Globus pallidus (tissue), 1 donor: ENCODE data around the gene FHOD3.
"Not testable (repeated sequence)": the region's sequence is repeated elsewhere in the genome, so short reads cannot be mapped to it uniquely, and the experiment has no call there.

ENCODE experiments used
- DNase-seq: peaks from one replicate; pipeline ENCODE4 v3.0.0-alpha.2; 2015; ENCODE audit warnings: low spot score

FHOD3 gene

DNA sequence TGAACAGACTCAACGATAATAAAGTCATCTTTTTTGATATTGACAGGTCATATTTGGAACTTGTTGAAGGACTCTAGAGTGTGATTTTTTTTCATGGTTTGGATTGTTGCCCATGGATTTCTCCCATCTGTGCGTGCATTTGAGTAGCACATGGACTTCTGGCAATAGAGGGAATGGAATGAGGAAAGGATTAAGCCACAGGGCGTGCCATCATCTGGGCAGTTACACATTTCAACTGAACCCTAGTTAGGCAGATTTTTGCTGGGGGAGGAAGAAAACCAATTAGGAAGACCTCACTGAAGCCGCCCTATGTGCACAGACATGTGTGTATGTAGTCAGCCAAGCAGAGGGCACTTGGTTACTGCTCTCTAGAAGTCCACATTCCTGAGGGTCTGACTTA is 458.7 kb downstream of the FHOD3 start:
- no peak for DNase-seq

GRCh38 chr18:36757081-36757480 is 459.6 kb downstream of the FHOD3 start:
- DNase-seq = peak; percentile 72

DNA sequence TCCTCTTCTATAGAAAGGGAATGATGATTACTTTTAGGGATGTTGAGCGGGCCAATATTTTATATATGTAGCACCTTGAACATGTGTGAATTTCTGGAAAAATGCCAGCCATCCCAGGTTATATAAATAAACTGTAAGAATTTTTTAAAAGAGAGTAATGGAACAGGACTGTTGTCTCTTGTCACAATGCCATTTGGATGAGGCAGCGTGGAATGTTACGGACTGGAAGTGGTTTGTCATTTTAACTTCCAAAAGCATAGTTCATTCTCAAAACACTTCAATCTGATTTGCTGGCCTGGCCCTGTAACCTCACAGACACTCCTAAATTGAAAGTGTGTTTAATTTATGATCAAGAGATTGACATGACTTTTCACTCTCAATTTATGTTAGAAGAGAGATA is 460.5 kb downstream of the FHOD3 start:
- DNase-seq = no peak

GRCh38 chr18:36758623-36759022 is 461.1 kb downstream of the FHOD3 start:
- DNase-seq = no peak

DNA sequence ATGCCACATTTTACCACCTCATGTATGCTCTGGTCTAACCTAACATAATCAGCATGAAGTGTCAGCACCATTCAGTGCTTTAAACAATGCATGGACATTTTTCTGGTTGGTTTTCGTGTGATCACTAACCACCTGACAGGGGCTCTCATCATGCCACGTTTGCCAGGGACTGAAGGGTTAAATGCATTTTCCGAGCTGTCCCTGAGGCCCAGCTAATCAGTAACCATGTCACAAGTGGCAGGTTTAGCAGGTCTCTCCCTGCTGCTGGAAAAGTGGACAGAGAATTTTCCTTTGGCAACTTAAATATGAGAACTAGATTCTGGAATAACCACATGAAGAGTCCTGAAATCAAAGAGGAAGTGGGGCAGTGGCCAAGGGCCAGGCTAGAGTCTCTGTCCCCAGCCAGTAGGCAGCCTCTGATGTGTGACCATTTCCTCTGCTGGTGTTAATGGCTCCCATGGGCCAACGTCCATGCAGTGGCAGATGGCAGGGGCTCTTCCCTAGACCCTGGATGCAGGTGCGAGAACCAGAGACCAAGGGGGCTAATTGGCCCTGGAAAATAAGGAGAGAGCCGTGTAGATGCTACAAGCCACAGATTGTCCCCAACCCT is 461.8 kb downstream of the FHOD3 start:
- no peak for DNase-seq

GRCh38 chr18:36760598-36760997 is 463.1 kb downstream of the FHOD3 start:
- no peak for DNase-seq

GRCh38 chr18:36761186-36761698 is 463.7 kb downstream of the FHOD3 start:
- DNase-seq = no peak

DNA sequence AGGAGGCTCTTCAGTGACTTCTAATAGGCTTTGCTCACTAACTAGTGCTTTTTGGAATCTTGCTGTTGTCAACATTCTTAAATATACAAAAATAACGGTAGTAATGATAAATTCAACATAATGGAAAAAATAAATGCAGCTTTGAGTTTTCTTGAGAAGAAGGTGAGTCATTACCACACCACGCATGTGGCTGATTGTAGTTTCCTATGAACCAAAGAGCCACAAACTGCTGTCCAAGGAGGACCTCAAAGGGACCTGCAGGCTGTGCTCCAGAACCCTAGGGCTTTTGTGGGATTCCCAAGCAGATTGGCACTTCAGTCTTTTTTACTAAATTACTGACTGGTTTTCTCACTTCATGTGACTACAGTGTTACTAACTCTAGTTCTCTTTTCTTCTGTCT is 464.6 kb downstream of the FHOD3 start:
- DNase-seq = no peak

GRCh38 chr18:36762965-36763364 is 465.5 kb downstream of the FHOD3 start:
- not testable (repeated sequence) for DNase-seq

DNA sequence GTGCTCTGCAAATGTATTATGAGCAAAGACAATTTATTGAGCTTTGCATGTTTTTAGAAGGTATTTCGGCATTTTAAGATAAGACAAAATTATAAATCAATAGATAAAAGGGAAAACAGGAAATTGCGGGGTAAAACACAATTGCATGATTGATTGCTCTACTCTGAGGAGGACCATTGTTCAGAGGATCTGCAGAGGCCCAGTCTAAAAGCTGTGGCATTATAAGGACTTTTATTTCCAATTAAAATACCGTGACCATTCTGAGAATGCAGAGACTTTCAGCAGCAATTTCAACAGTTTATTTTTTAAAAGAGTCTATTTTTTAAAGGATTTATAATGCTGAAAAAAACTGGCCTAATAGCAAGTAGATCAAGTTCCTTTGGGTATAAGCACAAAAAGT is 469.3 kb downstream of the FHOD3 start:
- DNase-seq = no peak

- no peak for DNase-seq
Observed at GRCh38 chr18:36769172-36769571, 471.7 kb downstream of the FHOD3 start.

DNA sequence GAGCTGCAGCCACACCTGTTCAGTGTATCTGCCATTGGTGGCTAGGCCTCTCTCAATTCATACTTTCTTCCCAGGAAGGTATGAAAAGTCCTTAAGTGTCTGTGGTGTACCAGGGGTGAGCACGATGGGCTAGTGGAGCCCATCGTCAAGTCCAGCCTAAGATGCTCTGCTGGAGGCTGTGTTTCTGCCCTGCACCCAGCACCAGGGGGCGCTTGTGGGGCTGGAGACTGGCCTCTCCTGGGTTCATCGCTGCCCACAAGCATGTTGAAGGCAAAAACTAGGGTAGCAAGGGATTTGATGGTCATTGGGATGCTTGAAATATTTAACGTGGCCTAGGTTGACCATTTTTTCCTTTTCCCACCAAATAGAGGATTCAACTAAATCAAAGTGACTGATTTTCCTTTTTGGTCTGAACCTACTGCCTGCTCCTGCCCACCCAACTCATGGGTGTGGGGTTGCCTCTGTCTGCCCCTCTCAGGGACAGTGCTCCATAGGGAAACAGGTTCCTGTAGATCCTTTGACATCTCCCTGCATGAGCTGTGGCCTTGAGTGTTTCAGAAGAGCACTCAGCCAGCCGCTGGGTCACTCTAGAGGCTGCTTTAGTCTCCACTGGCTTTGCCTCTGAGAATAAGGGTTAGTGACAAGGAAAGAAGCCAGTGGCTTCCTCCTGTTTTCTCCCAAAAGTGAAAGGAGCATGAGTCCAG is 472.2 kb downstream of the FHOD3 start:
- DNase-seq = no peak

GRCh38 chr18:36770315-36770946 is 472.9 kb downstream of the FHOD3 start:
- no peak for DNase-seq

DNA sequence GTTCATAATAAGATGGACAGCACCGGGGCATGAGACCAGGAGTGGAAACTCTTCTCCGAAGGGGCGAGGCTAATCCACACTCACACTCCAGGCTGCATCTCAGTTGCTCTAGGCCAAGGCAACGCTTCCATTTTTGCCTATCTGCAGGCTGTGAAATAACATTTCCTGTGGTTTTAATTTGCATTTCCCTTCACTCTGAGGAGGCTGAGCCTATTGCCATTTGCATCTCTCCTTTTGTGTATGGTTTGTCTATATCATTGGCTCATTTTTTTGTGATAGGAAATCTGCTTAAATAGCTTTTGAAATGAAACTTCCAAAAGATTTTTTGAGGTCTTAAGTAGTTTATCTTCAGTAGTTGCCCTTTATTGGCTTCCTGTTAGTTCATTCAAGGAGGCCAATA is 473.7 kb downstream of the FHOD3 start:
- no peak for DNase-seq

- DNase-seq = no peak
Observed at GRCh38 chr18:36772241-36772723, 474.8 kb downstream of the FHOD3 start.

DNA sequence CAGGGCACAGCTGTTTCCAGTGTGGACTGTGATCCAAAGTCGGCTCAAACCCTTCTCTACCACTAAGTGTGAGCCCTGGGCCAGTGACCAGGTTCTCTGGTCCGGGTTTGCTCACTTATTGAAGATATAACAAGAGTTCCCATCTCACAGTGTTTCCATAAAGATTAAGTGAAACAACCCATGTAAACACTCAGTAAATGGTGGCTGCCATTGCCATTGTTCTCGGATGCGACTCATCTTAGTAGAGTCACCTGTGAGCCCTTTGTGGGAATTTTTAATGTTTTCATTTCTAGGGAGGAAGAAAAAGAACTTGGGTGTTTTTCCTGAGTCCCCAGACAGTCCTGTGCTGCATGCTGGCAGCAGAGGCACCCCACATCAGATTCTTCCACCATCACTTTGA is 477.9 kb downstream of the FHOD3 start:
- no peak for DNase-seq

GRCh38 chr18:36776650-36777049 is 479.1 kb downstream of the FHOD3 start:
- no peak for DNase-seq

GRCh38 chr18:36777566-36777965 is 480.1 kb downstream of the FHOD3 start:
- DNase-seq = no peak

- DNase-seq = no peak
Observed at GRCh38 chr18:36780748-36781147, 483.2 kb downstream of the FHOD3 start.

DNA sequence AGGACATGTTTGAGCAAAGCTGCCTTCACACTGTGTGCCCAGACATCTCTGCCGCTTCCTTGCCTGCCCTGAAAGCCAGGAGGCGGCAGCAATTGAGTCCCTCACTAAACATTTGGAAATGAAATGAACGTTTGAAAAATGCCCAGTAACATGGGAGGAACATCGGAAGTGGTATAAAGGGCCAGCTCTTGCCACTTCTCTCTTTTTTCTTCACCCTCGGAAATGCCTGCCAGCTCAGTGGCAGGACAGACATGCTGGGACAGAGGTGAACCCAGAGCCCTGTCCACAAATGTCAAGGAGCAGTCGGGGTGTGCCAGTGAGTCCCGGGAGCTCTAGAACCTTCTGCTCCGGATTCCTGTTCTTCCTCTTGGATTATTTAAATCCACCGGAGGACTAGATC is 485.2 kb downstream of the FHOD3 start:
- no peak for DNase-seq

GRCh38 chr18:36783792-36784191 is 486.3 kb downstream of the FHOD3 start:
- DNase-seq = no peak

GRCh38 chr18:36786686-36787085 is 489.2 kb downstream of the FHOD3 start:
- no peak for DNase-seq

- no peak for DNase-seq
Observed at GRCh38 chr18:36792634-36793283, 495.2 kb downstream of the FHOD3 start.
